ENCODE results near the gene DNMT3A. TPM values are rescaled to one million over a fixed set of nuclear protein-coding genes. Genes with fewer than 3 reads are reported as not detected.

The DNMT3A gene
- total and polyA plus RNA-seq, 2 experiments from 2014 or later, result 47.2 to 80.4 TPM

- Mint-ChIP-seq H3K9me3 (no peaks in the 10 kb centered on the region), H3K36me3 (ENCODE audit: low read depth) (no peaks in the 10 kb centered on the region), H3K27ac (no peak overlapping the region), H3K4me3 (no peak overlapping the region), H3K4me1 (peaks cover 10% of the 10 kb centered on the region), H3K27me3 (ENCODE audit: insufficient read depth, low read depth, poor library complexity) (peaks cover 13% of the 10 kb centered on the region)
- H3K27me3 ChIP-seq (ENCODE audit: insufficient read depth), result no peaks in the 10 kb centered on the region
- no peaks in the 10 kb centered on the region for H3K9me2 ChIP-seq (ENCODE audit: insufficient read depth)
- TF ChIP-seq REST (IDR thresholded peaks at IDR 0.05; ENCODE audit: unreplicated experiment) (no peak), POLR2AphosphoS5 (IDR thresholded peaks at IDR 0.05; ENCODE audit: low read depth) (no peak), NANOG (IDR thresholded peaks at IDR 0.05; ENCODE audit: borderline replicate concordance) (no peak), STAT1 (IDR thresholded peaks at IDR 0.05; ENCODE audit: unreplicated experiment) (no peak), JUNB (IDR thresholded peaks at IDR 0.05; ENCODE audit: unreplicated experiment) (no peak), CTCF (conservative IDR thresholded peaks at IDR 0.05; ENCODE audit: low read depth in 2 of 2) (no peak), ETS1 (IDR thresholded peaks at IDR 0.05) (no peak), EZH2phosphoT487 (IDR thresholded peaks at IDR 0.05; ENCODE audit: unreplicated experiment) (no peak), ZNF114 (CRISPR knock-in tag; IDR thresholded peaks at IDR 0.05) (no peak), EZH2 (IDR thresholded peaks at IDR 0.05; ENCODE audit: low read depth, unreplicated experiment) (no peak), CREB1 (CRISPR knock-in tag; IDR thresholded peaks at IDR 0.05; ENCODE audit: low read depth) (no peak), ZNF462 (CRISPR knock-in tag; IDR thresholded peaks at IDR 0.05) (no peak), ZNF331 (CRISPR knock-in tag; IDR thresholded peaks at IDR 0.05; ENCODE audit: low read depth) (no peak)
- H2AFZ ChIP-seq, result no peak overlapping the region
- H3K4me3 ChIP-seq, result no peak overlapping the region
- no peaks in the 10 kb centered on the region for H3K79me2 ChIP-seq (replicated peaks; ENCODE audit: insufficient read depth)
- ATAC-seq, result peak; percentile 13; the same call in 1 of the 3 replicates
- H3K36me3 ChIP-seq (ENCODE audit: insufficient read depth), result no peaks in the 10 kb centered on the region
- no peak overlapping the region for H3K4me2 ChIP-seq
- no peak overlapping the region for H3K27ac ChIP-seq (ENCODE audit: low read depth)
- peak; percentile 18 for DNase-seq (ENCODE audit: low spot score)
- H3F3A ChIP-seq (replicated peaks; ENCODE audit: low read depth), result no peaks in the 10 kb centered on the region
- H4K20me1 ChIP-seq (replicated peaks; ENCODE audit: insufficient read depth), result no peaks in the 10 kb centered on the region
- no peaks in the 10 kb centered on the region; the same call in 1 of the 2 replicates for H3K4me1 ChIP-seq (ENCODE audit: insufficient read depth)
Observed at GRCh38 chr2:25194576-25195122, 147.1 kb downstream of the DNMT3A start.

Data from GM23338 (cell line).